HepG2 (cell line): ENCODE results near the gene COL4A3. TPM values are rescaled to one million over a fixed set of nuclear protein-coding genes. Genes with fewer than 3 reads are reported as not detected.

Experiments
- ATAC-seq: fragments of 200-7000 bp; cut with Tn5 transposase; 3 replicates; pipeline ENCODE4 v1.9.1; 2020; ENCODE audit warnings: mild to moderate bottlenecking, moderate library complexity
- BruUV-seq: library from RNA; stranded (reverse); fragments of 400-500 nt; replicated peaks from 2 replicates; lab custom pipeline; 2021; lab: Mats Ljungman, UMichigan
- CTCF ChIA-PET: fragments of 300-600 bp; formaldehyde crosslinking; extraction: SDS; loops from one replicate; lab custom pipeline; 2021; ENCODE audit warnings: low total read pairs, inconsistent platforms, low intra/inter-chr PET ratio; lab: Yijun Ruan, JAX
- POLR2A ChIA-PET: fragments of 350-600 bp; sonication (Branson Sonifier 250); formaldehyde crosslinking; loops from one replicate; lab custom pipeline; 2020; ENCODE audit warnings: antibody characterized with exemption, inconsistent platforms; lab: Yijun Ruan, JAX
- DNase-seq: peaks from one replicate; pipeline ENCODE4 v3.0.0-alpha.2; 2015; ENCODE audit warnings: low spot score
- FAIRE-seq: peaks from 3 replicates; lab custom pipeline; 2011; peaks lifted over from hg19 to GRCh38; lab: Jason Lieb, UNC
- H2AFZ ChIP-seq: one replicate; pipeline ENCODE4 v1.6.1; 2011; ENCODE audit warnings: low read length, inconsistent platforms
- H3K27ac ChIP-seq: fragments of 300-600 bp; 3 replicates; pipeline ENCODE4 v1.8.0; 2011; ENCODE audit warnings: mixed run types, mild to moderate bottlenecking, mixed read lengths, low read length, inconsistent platforms; ENCODE audit not compliant: insufficient read depth; ENCODE audit errors: extremely low read length
- H3K27me3 ChIP-seq, 2 experiments: fragments of 200-600 bp in 1 of 2; 2 replicates in 1 of 2; 3 replicates in 1 of 2; pipeline versions ENCODE4 v1.6.0 to v1.8.0; 2011; ENCODE audit warnings: low read length in 2 of 2, mild to moderate bottlenecking in 2 of 2, moderate library complexity in 2 of 2, inconsistent platforms in 1 of 2; ENCODE audit not compliant: insufficient read depth in 2 of 2, control insufficient read depth in 1 of 2
- H3K36me3 ChIP-seq, 2 experiments: fragments of 200-600 bp in 1 of 2; replicated peaks in 1 of 2; 2 replicates in 1 of 2; 3 replicates in 1 of 2; pipeline versions ENCODE4 v1.5.1 to v1.8.0; 2011; ENCODE audit warnings: low read length in 2 of 2, inconsistent platforms in 1 of 2; ENCODE audit not compliant: insufficient read depth in 2 of 2, control insufficient read depth in 1 of 2
- H3K4me1 ChIP-seq: 2 replicates; pipeline ENCODE4 v1.5.1; 2012; ENCODE audit warnings: low read length, inconsistent platforms; ENCODE audit not compliant: insufficient read depth
- H3K4me2 ChIP-seq: 2 replicates; pipeline ENCODE4 v1.6.0; 2011; ENCODE audit warnings: low read depth, low read length, inconsistent platforms
- H3K4me3 ChIP-seq, 3 experiments: fragments of 200-600 bp in 1 of 3; sonication (generic), shearing (Covaris generic) in 1 of 3; replicated peaks in 1 of 3; 2 replicates each; pipeline ENCODE4 v1.5.1; 2011 to 2016; ENCODE audit warnings: low read length in 3 of 3, inconsistent platforms in 2 of 3, low read depth in 2 of 3, mild to moderate bottlenecking in 2 of 3, control low read depth in 1 of 3, mixed read lengths in 1 of 3; ENCODE audit not compliant: insufficient read depth in 1 of 3
- H3K79me2 ChIP-seq: one replicate; pipeline ENCODE4 v1.6.1; 2011; ENCODE audit warnings: low read length, inconsistent platforms; ENCODE audit not compliant: insufficient read depth
- H3K9ac ChIP-seq: 2 replicates; pipeline ENCODE4 v1.6.0; 2011; ENCODE audit warnings: mild to moderate bottlenecking, low read depth, low read length, inconsistent platforms; ENCODE audit not compliant: insufficient read depth
- H3K9me3 ChIP-seq: 2 replicates; pipeline ENCODE4 v1.5.1; 2012; ENCODE audit warnings: mild to moderate bottlenecking, low read length
- H4K20me1 ChIP-seq: 2 replicates; pipeline ENCODE4 v1.6.0; 2011; ENCODE audit warnings: inconsistent platforms, mild to moderate bottlenecking, low read length, moderate library complexity; ENCODE audit not compliant: insufficient read depth
- KLF13 ChIP-seq: sonication (generic); formaldehyde crosslinking; IDR thresholded peaks from 2 replicates; pipeline ENCODE4 v1.4.0; 2020; ENCODE audit warnings: mild to moderate bottlenecking, missing genetic modification reagents
- MEIS2 ChIP-seq: sonication (generic); formaldehyde crosslinking; IDR thresholded peaks from 2 replicates; pipeline ENCODE4 v1.9.0; 2021; ENCODE audit warnings: mild to moderate bottlenecking, missing genetic modification reagents
- NAIF1 ChIP-seq: sonication (generic); formaldehyde crosslinking; IDR thresholded peaks from 2 replicates; pipeline ENCODE4 v1.5.0; 2020; ENCODE audit warnings: mild to moderate bottlenecking, missing genetic modification reagents, borderline replicate concordance
- SP4 ChIP-seq: sonication (generic); formaldehyde crosslinking; IDR thresholded peaks from 2 replicates; pipeline ENCODE4 v1.8.1; 2023; ENCODE audit warnings: mild to moderate bottlenecking, missing genetic modification reagents
- STAT6 ChIP-seq: sonication (generic); formaldehyde crosslinking; IDR thresholded peaks from 2 replicates; pipeline ENCODE4 v1.4.0; 2020; ENCODE audit warnings: missing genetic modification reagents, mild to moderate bottlenecking, borderline replicate concordance
- ZBTB1 ChIP-seq: sonication (generic); formaldehyde crosslinking; IDR thresholded peaks from 2 replicates; pipeline ENCODE4 v1.4.0; 2020; ENCODE audit warnings: missing genetic modification reagents, borderline replicate concordance
- ZFP62 ChIP-seq: sonication (generic); formaldehyde crosslinking; IDR thresholded peaks from 2 replicates; pipeline ENCODE4 v1.4.0; 2020; ENCODE audit warnings: missing genetic modification reagents
- ZNF136 ChIP-seq: sonication (generic); formaldehyde crosslinking; IDR thresholded peaks from 2 replicates; pipeline ENCODE4 v1.8.1; 2022; ENCODE audit warnings: low read depth, mild to moderate bottlenecking, moderate library complexity, missing genetic modification reagents
- ZZZ3 ChIP-seq: sonication (generic); formaldehyde crosslinking; IDR thresholded peaks from 2 replicates; pipeline ENCODE4 v1.4.0; 2020; ENCODE audit warnings: missing genetic modification reagents, mild to moderate bottlenecking, borderline replicate concordance
- WGBS: methylation state at CpG from one replicate; pipeline ENCODE4 v1.1.6; 2017; ENCODE audit warnings: low lambda C conversion rate; 5-methylcytosine and 5-hydroxymethylcytosine counted together
- in situ Hi-C: cut with HindIII; loops from 2 replicates; pipeline ENCODE4 v1.10.0; 2017; ENCODE audit warnings: low pct_unique_long_range_greater_than_20kb; ENCODE audit not compliant: extremely low pct_ligation_motif_present
- intact Hi-C: fragments of 100-400 bp; cut with micrococcal nuclease; formaldehyde crosslinking; loops from one replicate; pipeline ENCODE4 v1.10.0; 2022; ENCODE audit not compliant: unreplicated experiment
- polyA plus RNA-seq, 8 experiments: library from polyadenylated mRNA; depleted of rRNA in 3 of 8; stranded (reverse) in 7 of 8; unstranded in 1 of 8; fragments of >200 nt; fragmentation: Illumina TruSeq in 4 of 8; extraction: Trizol in 4 of 8; gene quantifications; 2 replicates each; pipeline versions ENCODE4 v1.2.1 to v1.2.3, GENCODE V29; 2011 to 2016; ENCODE audit warnings: low read depth in 4 of 8, missing spikeins in 1 of 8, mixed read lengths in 1 of 8; ENCODE audit not compliant: insufficient read depth in 1 of 8
- total RNA-seq, 5 experiments: library from RNA; depleted of rRNA; stranded (reverse); fragments of >200 nt; fragmentation: Illumina TruSeq; extraction: Trizol; gene quantifications; 2 replicates each; pipeline ENCODE4 v1.2.3, GENCODE V29; 2016; ENCODE audit warnings: low read depth in 1 of 5
- TF ChIP-seq, protein P1 (sequence below), 2 experiments: sonication (generic) in 1 of 2; formaldehyde crosslinking in 1 of 2; IDR thresholded peaks; 2 replicates each; pipeline versions ENCODE4 v1.4.0 to v1.6.1; 2016 to 2020; ENCODE audit warnings: borderline replicate concordance in 1 of 2, low read depth in 1 of 2, mild to moderate bottlenecking in 1 of 2, missing genetic modification reagents in 1 of 2
- TF ChIP-seq, protein P2 (sequence below): sonication (generic); formaldehyde crosslinking; IDR thresholded peaks from 2 replicates; pipeline ENCODE4 v1.8.0; 2022; ENCODE audit warnings: missing genetic modification reagents, mild to moderate bottlenecking, moderate library complexity, borderline replicate concordance

COL4A3 gene
- total and polyA plus RNA-seq, 2 of the 13 experiments (the other 11 are each of a cell fraction or from before 2014, with no cell fraction given) = 0.02 TPM; not detected in 1

DNA sequence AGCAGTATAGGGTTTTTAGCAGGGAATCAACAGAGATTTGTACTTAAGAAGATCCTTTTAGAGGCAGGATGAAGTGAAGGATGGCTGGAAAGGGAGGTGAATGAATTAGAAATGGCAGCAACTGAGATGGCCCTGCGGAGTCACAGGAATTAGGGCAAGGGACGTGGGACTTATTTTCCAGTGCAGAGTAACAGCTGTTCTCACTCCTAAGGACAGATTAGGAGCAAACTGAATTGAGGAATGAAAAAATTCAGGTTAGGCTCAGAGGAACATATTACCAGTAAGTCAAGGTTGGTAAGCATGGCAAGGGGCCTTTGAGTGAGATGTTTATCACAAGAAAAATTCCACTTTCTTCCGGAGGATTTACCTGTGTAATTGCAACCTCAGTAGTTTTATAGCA, 34.4 kb downstream of the COL4A3 start (continued):
- TF ChIP-seq, protein P1, sequence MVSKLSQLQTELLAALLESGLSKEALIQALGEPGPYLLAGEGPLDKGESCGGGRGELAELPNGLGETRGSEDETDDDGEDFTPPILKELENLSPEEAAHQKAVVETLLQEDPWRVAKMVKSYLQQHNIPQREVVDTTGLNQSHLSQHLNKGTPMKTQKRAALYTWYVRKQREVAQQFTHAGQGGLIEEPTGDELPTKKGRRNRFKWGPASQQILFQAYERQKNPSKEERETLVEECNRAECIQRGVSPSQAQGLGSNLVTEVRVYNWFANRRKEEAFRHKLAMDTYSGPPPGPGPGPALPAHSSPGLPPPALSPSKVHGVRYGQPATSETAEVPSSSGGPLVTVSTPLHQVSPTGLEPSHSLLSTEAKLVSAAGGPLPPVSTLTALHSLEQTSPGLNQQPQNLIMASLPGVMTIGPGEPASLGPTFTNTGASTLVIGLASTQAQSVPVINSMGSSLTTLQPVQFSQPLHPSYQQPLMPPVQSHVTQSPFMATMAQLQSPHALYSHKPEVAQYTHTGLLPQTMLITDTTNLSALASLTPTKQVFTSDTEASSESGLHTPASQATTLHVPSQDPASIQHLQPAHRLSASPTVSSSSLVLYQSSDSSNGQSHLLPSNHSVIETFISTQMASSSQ (IDR thresholded peaks at IDR 0.05; ENCODE audit: low read depth) = no peak
- TF ChIP-seq, protein P1 (CRISPR knock-in tag; IDR thresholded peaks at IDR 0.05; ENCODE audit: borderline replicate concordance) = no peak
- no peak for TF ChIP-seq KLF13 (CRISPR knock-in tag)
- TF ChIP-seq ZZZ3 = no peak
- no peak for TF ChIP-seq ZNF136 (CRISPR knock-in tag)
- TF ChIP-seq ZBTB1 (CRISPR knock-in tag) = no peak
- no peak for TF ChIP-seq SP4 (CRISPR knock-in tag)
- TF ChIP-seq ZFP62 (CRISPR knock-in tag) = no peak
- TF ChIP-seq NAIF1 (CRISPR knock-in tag) = no peak

GRCh38 chr2:227201771-227202170, 37.3 kb downstream of the COL4A3 start:
- Histone ChIP-seq H3K4me3 (no peak overlapping the region), H3K36me3 (no peaks in the 10 kb centered on the region), H3K9me3 (no peaks in the 10 kb centered on the region), H3K9ac (no peak overlapping the region), H3K79me2 (no peaks in the 10 kb centered on the region), H3K4me2 (no peak overlapping the region), H3K27me3 (peaks cover 0 to 4% of the 10 kb centered on the region in 2 experiments; a peak in 1 of 5 replicates), H4K20me1 (no peaks in the 10 kb centered on the region), H3K27ac (no peak overlapping the region), H3K4me1 (no peaks in the 10 kb centered on the region), H2AFZ (no peak overlapping the region)
- POLR2A ChIA-PET = no interaction called here
- ATAC-seq = no peak
- BruUV-seq = no TSS peak
- DNase-seq = no peak
- in situ Hi-C loops = no loop called here
- no peak for FAIRE-seq
- intact Hi-C loops = no loop called here
- 39% methylated on average over 2 of the region's 2 CpGs for WGBS
- CTCF ChIA-PET = no interaction called here
- TF ChIP-seq NAIF1 (CRISPR knock-in tag) (no peak), STAT6 (CRISPR knock-in tag) (no peak), MEIS2 (CRISPR knock-in tag) (no peak), ZZZ3 (no peak)
- TF ChIP-seq, protein P2, sequence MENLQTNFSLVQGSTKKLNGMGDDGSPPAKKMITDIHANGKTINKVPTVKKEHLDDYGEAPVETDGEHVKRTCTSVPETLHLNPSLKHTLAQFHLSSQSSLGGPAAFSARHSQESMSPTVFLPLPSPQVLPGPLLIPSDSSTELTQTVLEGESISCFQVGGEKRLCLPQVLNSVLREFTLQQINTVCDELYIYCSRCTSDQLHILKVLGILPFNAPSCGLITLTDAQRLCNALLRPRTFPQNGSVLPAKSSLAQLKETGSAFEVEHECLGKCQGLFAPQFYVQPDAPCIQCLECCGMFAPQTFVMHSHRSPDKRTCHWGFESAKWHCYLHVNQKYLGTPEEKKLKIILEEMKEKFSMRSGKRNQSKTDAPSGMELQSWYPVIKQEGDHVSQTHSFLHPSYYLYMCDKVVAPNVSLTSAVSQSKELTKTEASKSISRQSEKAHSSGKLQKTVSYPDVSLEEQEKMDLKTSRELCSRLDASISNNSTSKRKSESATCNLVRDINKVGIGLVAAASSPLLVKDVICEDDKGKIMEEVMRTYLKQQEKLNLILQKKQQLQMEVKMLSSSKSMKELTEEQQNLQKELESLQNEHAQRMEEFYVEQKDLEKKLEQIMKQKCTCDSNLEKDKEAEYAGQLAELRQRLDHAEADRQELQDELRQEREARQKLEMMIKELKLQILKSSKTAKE = no peak
